ENCODE measurements around the gene OVCA2. TPM values are rescaled to one million over a fixed set of nuclear protein-coding genes. Genes with fewer than 3 reads are reported as not detected.

Gene OVCA2
- total RNA-seq, 1 experiment from 2014 or later: 42.5 TPM

GRCh38 chr17:2084766-2085647 is 43.2 kb downstream of the OVCA2 start:
- H3K36me3 ChIP-seq (ENCODE audit: control insufficient read depth, insufficient read depth, low read length): no peaks in the 10 kb centered on the region
- no peaks in the 10 kb centered on the region for H3K27me3 ChIP-seq (ENCODE audit: control insufficient read depth, insufficient read depth, low read length)
- no peak overlapping the region for H3K4me3 ChIP-seq (ENCODE audit: low read depth in 2 of 2, low read length in 2 of 2)
- in situ Hi-C loops (cut with HindIII; ENCODE audit: low pct_unique_long_range_greater_than_20kb, low sequenced_read_pairs) (no loop called here), intact Hi-C loops (cut with micrococcal nuclease; ENCODE audit: unreplicated experiment) (no loop called here)
- POLR2A ChIA-PET: no interaction called here
- no peaks in the 10 kb centered on the region for H3K9me3 ChIP-seq (ENCODE audit: control insufficient read depth, insufficient read depth, low read depth, low read length)
- no peak for TF ChIP-seq POLR2AphosphoS5 (IDR thresholded peaks at IDR 0.05; ENCODE audit: low read depth, low read length)
- TF ChIP-seq CTCF (IDR thresholded peaks at IDR 0.05): no peak
- TF ChIP-seq REST (IDR thresholded peaks at IDR 0.05; ENCODE audit: insufficient read depth in 1 of 2, low read depth in 2 of 2, low read length in 1 of 2): no peak
- no peak for TF ChIP-seq SIN3A (IDR thresholded peaks at IDR 0.05; ENCODE audit: borderline replicate concordance, insufficient read depth, low read depth, low read length)
- no peak for TF ChIP-seq TCF7L2 (IDR thresholded peaks at IDR 0.05; ENCODE audit: low read depth, low read length)
- BruUV-seq (replicated peaks): no TSS peak
- ATAC-seq: no peak
- CTCF ChIA-PET: no interaction called here
- H3K4me1 ChIP-seq (ENCODE audit: control insufficient read depth, insufficient read depth, low read length): no peaks in the 10 kb centered on the region
- no peak for DNase-seq (ENCODE audit: low read depth, low spot score)
- no peak overlapping the region for H3K27ac ChIP-seq (ENCODE audit: low read length)

GRCh38 chr17:2085648-2085949 is 43.8 kb downstream of the OVCA2 start:
- no peak for DNase-seq (ENCODE audit: low read depth, low spot score)
- Histone ChIP-seq H3K4me1 (ENCODE audit: control insufficient read depth, insufficient read depth, low read length) (no peaks in the 10 kb centered on the region), H3K27me3 (ENCODE audit: control insufficient read depth, insufficient read depth, low read length) (no peaks in the 10 kb centered on the region), H3K4me3 (ENCODE audit: low read depth in 2 of 2, low read length in 2 of 2) (no peak overlapping the region), H3K9me3 (ENCODE audit: control insufficient read depth, insufficient read depth, low read depth, low read length) (no peaks in the 10 kb centered on the region), H3K36me3 (ENCODE audit: control insufficient read depth, insufficient read depth, low read length) (no peaks in the 10 kb centered on the region), H3K27ac (ENCODE audit: low read length) (no peak overlapping the region)
- no TSS peak for BruUV-seq (replicated peaks)
- intact Hi-C loops (cut with micrococcal nuclease; ENCODE audit: unreplicated experiment): no loop called here
- ATAC-seq: no peak
- in situ Hi-C loops (cut with HindIII; ENCODE audit: low pct_unique_long_range_greater_than_20kb, low sequenced_read_pairs): no loop called here
- TF ChIP-seq POLR2AphosphoS5 (IDR thresholded peaks at IDR 0.05; ENCODE audit: low read depth, low read length) (no peak), TCF7L2 (IDR thresholded peaks at IDR 0.05; ENCODE audit: low read depth, low read length) (no peak), SIN3A (IDR thresholded peaks at IDR 0.05; ENCODE audit: borderline replicate concordance, insufficient read depth, low read depth, low read length) (no peak), CTCF (IDR thresholded peaks at IDR 0.05) (no peak), REST (IDR thresholded peaks at IDR 0.05; ENCODE audit: insufficient read depth in 1 of 2, low read depth in 2 of 2, low read length in 1 of 2) (no peak)
- ChIA-PET POLR2A (no interaction called here), CTCF (no interaction called here)
